Choroid plexus epithelial cell (primary cell): ENCODE measurements around the gene THRAP3.
A peak's percentile ranks its signal among the peaks of the same experiment; 100 is the strongest.

ENCODE experiments used
- DNase-seq: peaks from one replicate; pipeline ENCODE4 v3.0.0-alpha.2; 2010; ENCODE audit warnings: low read depth
- H3K4me3 ChIP-seq: 2 replicates; pipeline ENCODE4 v1.5.1; 2011; ENCODE audit warnings: low read depth, mild to moderate bottlenecking, control low read depth, low read length, moderate library complexity
- CTCF ChIP-seq: conservative IDR thresholded peaks from 2 replicates; pipeline ENCODE4 v1.5.1; 2011; ENCODE audit warnings: low read depth, mild to moderate bottlenecking, control low read depth, inconsistent platforms, low read length, moderate library complexity

THRAP3 gene

DNA sequence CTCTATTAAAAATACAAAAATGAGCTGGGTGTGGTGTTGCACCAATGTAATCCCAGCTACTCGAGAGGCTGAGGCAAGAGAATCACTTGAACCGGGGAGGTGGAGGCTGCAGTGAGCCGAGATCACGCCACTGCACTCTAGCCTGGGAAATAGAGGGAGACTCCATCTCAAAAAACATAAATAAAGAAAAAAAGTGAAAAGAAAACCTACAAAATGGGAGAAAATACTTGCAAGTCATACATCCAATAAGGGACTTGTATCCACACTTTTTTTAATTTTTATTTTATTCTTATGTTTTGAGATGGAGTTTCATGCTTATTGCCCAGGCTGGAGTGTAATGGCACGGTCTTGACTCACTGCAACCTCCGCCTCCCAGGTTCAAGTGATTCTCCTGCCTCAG, 52.4 kb downstream of the THRAP3 start:
- no peak for TF ChIP-seq CTCF

GRCh38 chr1:36279110-36279788, 55.0 kb downstream of the THRAP3 start:
- peak; percentile 79 for DNase-seq
- no peak for TF ChIP-seq CTCF
- no peak overlapping the region for H3K4me3 ChIP-seq

More for the DNA sequence above, 52.4 kb downstream of the THRAP3 start:
- no peak overlapping the region for H3K4me3 ChIP-seq
- DNase-seq: no peak

GRCh38 chr1:36279789-36280296, 55.6 kb downstream of the THRAP3 start:
- DNase-seq: no peak
- no peak for TF ChIP-seq CTCF
- H3K4me3 ChIP-seq: no peak overlapping the region

DNA sequence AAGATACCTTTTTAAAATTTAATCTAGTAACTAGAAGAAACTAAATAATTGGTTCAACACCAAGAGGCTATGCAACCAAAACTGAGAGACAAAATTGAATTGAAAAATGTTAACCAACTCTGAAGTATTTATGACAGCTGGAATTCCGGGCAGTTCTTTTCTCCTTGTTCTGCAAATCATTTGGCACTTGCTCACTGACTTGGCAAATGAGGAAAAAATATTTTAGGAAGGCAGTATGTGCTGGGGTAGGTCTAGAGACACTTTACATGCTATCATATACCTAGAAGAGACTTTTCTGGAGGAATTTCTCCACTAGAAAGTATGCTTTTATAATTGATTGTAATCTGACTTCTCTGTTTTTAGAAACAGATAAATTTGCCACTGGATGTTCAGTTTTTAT, 59.8 kb downstream of the THRAP3 start:
- DNase-seq: no peak
- TF ChIP-seq CTCF: no peak
- no peak overlapping the region for H3K4me3 ChIP-seq

DNA sequence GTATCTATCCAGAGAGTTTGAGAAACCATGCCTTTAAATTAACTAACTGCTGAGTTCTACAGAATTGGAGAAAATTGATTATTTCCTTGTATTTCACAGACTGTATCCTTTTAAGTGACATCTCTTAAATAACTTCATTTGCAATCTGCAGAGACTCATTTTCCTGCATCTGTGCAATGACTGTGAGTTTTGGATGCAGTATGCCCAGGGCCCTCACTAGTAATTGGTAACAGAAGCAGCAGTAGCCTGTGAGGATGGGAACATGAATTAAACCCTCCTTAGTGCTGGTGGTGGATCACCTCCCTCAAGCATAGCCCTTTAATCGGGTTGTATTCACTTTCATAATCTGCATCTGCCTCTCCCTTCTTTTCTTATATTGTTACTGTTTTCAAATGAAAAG, 60.3 kb downstream of the THRAP3 start:
- no peak for DNase-seq
- H3K4me3 ChIP-seq: no peak overlapping the region
- TF ChIP-seq CTCF: no peak

DNA sequence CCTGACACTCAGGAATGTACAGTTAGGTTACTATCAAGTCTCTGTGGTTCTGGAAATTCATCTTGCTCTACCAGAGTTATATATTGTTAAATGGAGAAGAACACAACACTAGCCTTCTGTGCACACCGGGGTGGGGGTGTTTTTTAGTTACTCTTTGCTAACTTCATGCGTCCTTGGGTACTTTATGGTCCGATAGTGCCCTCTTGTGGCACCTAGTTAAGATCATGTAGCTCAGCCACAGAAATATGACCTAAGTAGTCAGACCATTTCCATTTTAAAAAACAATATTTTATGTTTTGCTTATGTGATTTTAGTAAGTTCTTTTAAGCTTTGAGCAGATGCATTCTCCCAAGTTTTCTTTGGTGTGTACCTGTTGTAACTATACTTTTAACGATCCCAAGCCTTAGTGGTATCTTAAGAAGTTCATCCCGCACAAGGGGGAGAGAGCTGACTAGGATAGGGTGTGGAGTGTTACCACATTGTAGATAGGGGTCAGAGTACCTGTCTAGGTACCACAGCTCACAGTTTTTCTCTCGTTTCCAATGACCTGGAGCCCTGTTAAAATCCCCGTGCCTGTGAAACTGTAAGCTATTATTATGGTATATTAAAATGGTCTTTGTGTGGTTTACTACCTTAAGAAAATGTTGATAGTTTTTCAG, 61.3 kb downstream of the THRAP3 start:
- TF ChIP-seq CTCF: peak; percentile 76
- H3K4me3 ChIP-seq: no peak overlapping the region
- peak; percentile 96 for DNase-seq
